NCI-H2171 (cell line): ENCODE results near the gene SLCO3A1.

Source experiments
- DNase-seq: peaks from one replicate; lab custom pipeline; 2025; lab: John Stamatoyannopoulos, UW

SLCO3A1 gene

GRCh38 chr15:91853511-91853947 lies at the start of gene SLCO3A1:
SLCO3A1 (plus strand) TSS chr15:91853708.
- DNase-seq = peak; percentile 60

GRCh38 chr15:91807122-91807521 lies 46.4 kb upstream of the SLCO3A1 start:
- DNase-seq = no peak

- no peak for DNase-seq
Measured at GRCh38 chr15:91813924-91814323, 39.6 kb upstream of the SLCO3A1 start.

- DNase-seq = no peak
Measured at GRCh38 chr15:91816942-91817341, 36.6 kb upstream of the SLCO3A1 start.

- DNase-seq = no peak
Measured at GRCh38 chr15:91821458-91821857, 32.0 kb upstream of the SLCO3A1 start.

- no peak for DNase-seq
Measured at GRCh38 chr15:91824256-91824655, 29.3 kb upstream of the SLCO3A1 start.

GRCh38 chr15:91826443-91826842 lies 27.1 kb upstream of the SLCO3A1 start:
- no peak for DNase-seq

- DNase-seq = no peak
Measured at GRCh38 chr15:91833056-91833455, 20.5 kb upstream of the SLCO3A1 start.

GRCh38 chr15:91839867-91840266 lies 13.6 kb upstream of the SLCO3A1 start:
- DNase-seq = no peak

- DNase-seq = no peak
Measured at GRCh38 chr15:91841861-91842260, 11.6 kb upstream of the SLCO3A1 start.

- no peak for DNase-seq
Measured at GRCh38 chr15:91844341-91844740, 9.2 kb upstream of the SLCO3A1 start.

- DNase-seq = no peak
Measured at GRCh38 chr15:91844928-91845327, 8.6 kb upstream of the SLCO3A1 start.

GRCh38 chr15:91845720-91846119 lies 7.8 kb upstream of the SLCO3A1 start:
- no peak for DNase-seq

GRCh38 chr15:91849180-91849579 lies 4.3 kb upstream of the SLCO3A1 start:
- DNase-seq = no peak

- DNase-seq = peak; percentile 26
Measured at GRCh38 chr15:91849749-91850161, 3.8 kb upstream of the SLCO3A1 start.

GRCh38 chr15:91852741-91853510 lies 582 bp upstream of the SLCO3A1 start:
- peak; percentile 42 for DNase-seq

- DNase-seq = peak; percentile 35
Measured at GRCh38 chr15:91853948-91854638, 585 bp downstream of the SLCO3A1 start.

GRCh38 chr15:91854639-91854990 lies 1.1 kb downstream of the SLCO3A1 start:
- no peak for DNase-seq

- no peak for DNase-seq
Measured at GRCh38 chr15:91855241-91855640, 1.7 kb downstream of the SLCO3A1 start.

GRCh38 chr15:91855684-91856489 lies 2.4 kb downstream of the SLCO3A1 start:
- DNase-seq = peak; percentile 71

GRCh38 chr15:91857224-91857585 lies 3.7 kb downstream of the SLCO3A1 start:
- no peak for DNase-seq

- DNase-seq = no peak
Measured at GRCh38 chr15:91857772-91858171, 4.3 kb downstream of the SLCO3A1 start.

- no peak for DNase-seq
Measured at GRCh38 chr15:91860498-91860897, 7.0 kb downstream of the SLCO3A1 start.
